Endothelial cell of umbilical vein (primary cell): Measurements from ENCODE around the gene PRIMPOL. TPM values are rescaled to one million over a fixed set of nuclear protein-coding genes. Genes with fewer than 3 reads are reported as not detected.

Experiments used
- BruUV-seq: library from RNA; stranded (reverse); fragments of 400-500 nt; replicated peaks from 2 replicates; lab custom pipeline; 2021; lab: Mats Ljungman, UMichigan
- CTCF ChIA-PET: fragments of 300-600, 350-600 bp; sonication (Branson Sonifier 250); formaldehyde crosslinking; loops from one replicate; lab custom pipeline; 2021; ENCODE audit warnings: antibody characterized with exemption, inconsistent platforms; lab: Charles Lee
- POLR2A ChIA-PET: fragments of 300-600, 350-600 bp; sonication (Branson Sonifier 250); formaldehyde crosslinking; loops from one replicate; lab custom pipeline; 2021; ENCODE audit warnings: antibody characterized with exemption, inconsistent platforms; lab: Charles Lee
- DNase-seq: peaks from one replicate; pipeline ENCODE4 v3.0.0-alpha.2; 2011; ENCODE audit warnings: low read depth, low spot score
- FAIRE-seq: peaks from 2 replicates; lab custom pipeline; 2011; peaks lifted over from hg19 to GRCh38; lab: Jason Lieb, UNC
- H2AFZ ChIP-seq: 2 replicates; pipeline ENCODE4 v1.6.0; 2012; ENCODE audit warnings: low read depth, low read length, control low read depth, inconsistent platforms
- H3K27ac ChIP-seq: 2 replicates; pipeline ENCODE4 v1.5.1; 2011; ENCODE audit warnings: low read depth, mild to moderate bottlenecking, control low read depth, low read length, moderate library complexity; ENCODE audit not compliant: insufficient read depth
- H3K27me3 ChIP-seq, 2 experiments: 2 replicates each; pipeline versions ENCODE4 v1.6.0 to v1.6.1; 2011; ENCODE audit warnings: low read length in 2 of 2, mixed read lengths in 1 of 2; ENCODE audit not compliant: control insufficient read depth in 2 of 2, insufficient read depth in 2 of 2
- H3K36me3 ChIP-seq, 2 experiments: 2 replicates in 1 of 2; 3 replicates in 1 of 2; pipeline ENCODE4 v1.5.1; 2011; ENCODE audit warnings: low read length in 2 of 2, mild to moderate bottlenecking in 1 of 2, moderate library complexity in 1 of 2; ENCODE audit not compliant: control insufficient read depth in 2 of 2, insufficient read depth in 2 of 2; ENCODE audit errors: extremely low read depth in 1 of 2
- H3K4me1 ChIP-seq: 3 replicates; pipeline ENCODE4 v1.5.1; 2011; ENCODE audit warnings: mild to moderate bottlenecking, low read length; ENCODE audit not compliant: control insufficient read depth, insufficient read depth; ENCODE audit errors: extremely low read depth
- H3K4me2 ChIP-seq: 2 replicates; pipeline ENCODE4 v1.6.1; 2011; ENCODE audit warnings: low read length, control low read depth, mixed read lengths; ENCODE audit not compliant: insufficient read depth
- H3K4me3 ChIP-seq, 3 experiments: fragments of 200-600 bp in 1 of 3; sonication (generic), shearing (Covaris generic) in 1 of 3; replicated peaks in 1 of 3; 2 replicates each; pipeline ENCODE4 v1.5.1; 2011 to 2016; ENCODE audit warnings: control low read depth in 3 of 3, low read length in 3 of 3, mild to moderate bottlenecking in 2 of 3, inconsistent platforms in 1 of 3, low read depth in 1 of 3, moderate library complexity in 1 of 3; ENCODE audit not compliant: insufficient read depth in 1 of 3
- H3K79me2 ChIP-seq: 2 replicates; pipeline ENCODE4 v1.6.0; 2012; ENCODE audit warnings: low read length, inconsistent platforms; ENCODE audit not compliant: control insufficient read depth, insufficient read depth
- H3K9ac ChIP-seq: replicated peaks from 2 replicates; pipeline ENCODE3; 2011; ENCODE audit warnings: low read length, control low read depth; ENCODE audit not compliant: insufficient read depth; ENCODE audit errors: extremely low read depth
- H3K9me1 ChIP-seq: replicated peaks from 3 replicates; pipeline ENCODE4 v1.6.0; 2011; ENCODE audit warnings: mild to moderate bottlenecking, low read length; ENCODE audit not compliant: control insufficient read depth, insufficient read depth; ENCODE audit errors: extremely low read depth
- H3K9me3 ChIP-seq: replicated peaks from 2 replicates; pipeline ENCODE4 v1.5.1; 2012; ENCODE audit warnings: low read length, inconsistent platforms; ENCODE audit not compliant: control insufficient read depth, insufficient read depth
- H4K20me1 ChIP-seq: replicated peaks from 2 replicates; pipeline ENCODE3; 2011; ENCODE audit warnings: mild to moderate bottlenecking, low read length; ENCODE audit not compliant: control insufficient read depth, insufficient read depth; ENCODE audit errors: extremely low read depth
- CTCF ChIP-seq, 2 donors: IDR thresholded peaks; 1 replicate in 1 of 2; 2 replicates in 1 of 2; pipeline ENCODE4 v1.5.1; 2011; ENCODE audit warnings: low read length in 2 of 2, mild to moderate bottlenecking in 2 of 2, moderate library complexity in 2 of 2, control low read depth in 1 of 2, inconsistent platforms in 1 of 2, low read depth in 1 of 2; ENCODE audit not compliant: insufficient read depth in 1 of 2; ENCODE audit errors: extremely low read depth in 1 of 2
- EZH2 ChIP-seq: IDR thresholded peaks from 2 replicates; pipeline ENCODE4 v1.6.1; 2012; ENCODE audit warnings: borderline replicate concordance, low read depth, mild to moderate bottlenecking, moderate library complexity, low read length, inconsistent platforms; ENCODE audit not compliant: severe bottlenecking
- FOS ChIP-seq: IDR thresholded peaks from 2 replicates; pipeline ENCODE4 v1.6.1; 2011; ENCODE audit warnings: mild to moderate bottlenecking, low read length, moderate library complexity, borderline replicate concordance; ENCODE audit not compliant: insufficient read depth
- GATA2 ChIP-seq: IDR thresholded peaks from 2 replicates; pipeline ENCODE4 v1.7.0; 2011; ENCODE audit warnings: low read depth, mild to moderate bottlenecking, moderate library complexity, mixed read lengths, low read length; ENCODE audit not compliant: insufficient read length, insufficient read depth
- JUN ChIP-seq: IDR thresholded peaks from 2 replicates; pipeline ENCODE4 v1.6.1; 2011; ENCODE audit warnings: borderline replicate concordance, low read depth; ENCODE audit not compliant: insufficient read length, insufficient read depth
- MAX ChIP-seq: IDR thresholded peaks from 2 replicates; pipeline ENCODE4 v1.6.1; 2011; ENCODE audit not compliant: insufficient read depth, insufficient read length
- MYC ChIP-seq: IDR thresholded peaks from one replicate; pipeline ENCODE4 v1.6.1; 2011; ENCODE audit warnings: mild to moderate bottlenecking, low read depth, low read length
- POLR2A ChIP-seq: IDR thresholded peaks from 2 replicates; pipeline ENCODE4 v1.6.1; 2012; ENCODE audit warnings: low read depth, mild to moderate bottlenecking, control low read depth, low read length
- POLR2AphosphoS5 ChIP-seq: IDR thresholded peaks from 2 replicates; pipeline ENCODE4 v1.6.1; 2012; ENCODE audit warnings: low read depth, mild to moderate bottlenecking, control low read depth, low read length, moderate library complexity; ENCODE audit not compliant: insufficient read depth
- dilution Hi-C: fragments of 300-500 bp; cut with MboI; formaldehyde crosslinking; loops from one replicate; pipeline ENCODE4 v1.15.0; 2019; ENCODE audit warnings: low sequenced_read_pairs; ENCODE audit not compliant: extremely low pct_ligation_motif_present
- intact Hi-C: fragments of 100-400 bp; cut with micrococcal nuclease; formaldehyde crosslinking; loops from one replicate; pipeline ENCODE4 v1.10.0; 2022
- polyA plus RNA-seq, 4 experiments: library from polyadenylated mRNA; depleted of rRNA in 3 of 4; stranded (reverse) in 3 of 4; unstranded in 1 of 4; fragments of >200 nt; gene quantifications; 2 replicates each; pipeline versions ENCODE4 v1.2.1 to v1.2.3, GENCODE V29; 2011 to 2012; ENCODE audit warnings: missing spikeins in 1 of 4
- total RNA-seq: library from RNA; stranded (reverse); gene quantifications from 2 replicates; pipeline ENCODE4 v1.2.3, GENCODE V29; 2021

Gene PRIMPOL
- total and polyA plus RNA-seq, 2 donors (not counting 3 experiments of a cell fraction or from before 2014, with no cell fraction given): 5.9 to 11.1 TPM

GRCh38 chr4:184649971-184650855, 675 bp downstream of the PRIMPOL start:
- Histone ChIP-seq H3K36me3 (no peaks in the 10 kb centered on the region), H3K27me3 (no peaks in the 10 kb centered on the region), H3K27ac (peak overlapping the region; percentile 96), H3K4me3 (peak overlapping the region; percentile 21 to 87 (median 68)), H3K4me1 (peaks cover 35% of the 10 kb centered on the region), H4K20me1 (no peaks in the 10 kb centered on the region), H3K4me2 (peak overlapping the region; percentile 82), H2AFZ (peak overlapping the region; percentile 87), H3K9me3 (no peaks in the 10 kb centered on the region), H3K79me2 (peaks cover 48% of the 10 kb centered on the region), H3K9ac (peak overlapping the region; percentile 99), H3K9me1 (no peaks in the 10 kb centered on the region)
- dilution Hi-C loops: no loop called here
- ChIA-PET CTCF (interaction anchor here (0.6 to 3.9 kb wide), 18 partner anchors 12 to 386 kb away, joined by 3 to 30 read pairs (median 4); partner anchors contain the start of gene CENPU), POLR2A (interaction anchor here (0.6 to 2.9 kb wide), 15 partner anchors 9 to 1891 kb away, joined by 3 to 17 read pairs (median 4); partner anchors contain the start of genes CENPU and IRF2)
- DNase-seq: peak; percentile 71
- intact Hi-C loops: loop anchor here (1.0 to 10.0 kb wide), 13 partner anchors 38 to 1125 kb away; partner anchors contain the start of genes IRF2 and SLC25A4
- no peak for TF ChIP-seq CTCF (IDR thresholded peaks at IDR 0.05; ENCODE audit: extremely low read depth in 1 of 2, insufficient read depth in 1 of 2, low read depth in 1 of 2, low read length in 2 of 2)
- no peak for TF ChIP-seq GATA2
- TF ChIP-seq EZH2: no peak
- TF ChIP-seq POLR2A: no peak
- TF ChIP-seq MAX: no peak
- TF ChIP-seq FOS: no peak
- no peak for TF ChIP-seq MYC
- no peak for TF ChIP-seq POLR2AphosphoS5
- no peak for TF ChIP-seq JUN
- BruUV-seq: TSS peak; percentile 89
- no peak for FAIRE-seq
